HG03139 (cell line): ENCODE results near the gene PTPRJ.
"Not testable (repeated sequence)": the region's sequence is repeated elsewhere in the genome, so short reads cannot be mapped to it uniquely, and the experiment has no call there.

Experiments
- ATAC-seq: cut with Tn5 transposase; IDR thresholded peaks from one replicate; pipeline ENCODE4 v1.9.1; 2021; ENCODE audit not compliant: unreplicated experiment

Gene PTPRJ

GRCh38 chr11:48190906-48191654 lies 210.7 kb downstream of the PTPRJ start:
- not testable (repeated sequence) for ATAC-seq

GRCh38 chr11:48193876-48194275 lies 213.5 kb downstream of the PTPRJ start:
- ATAC-seq = no peak

GRCh38 chr11:48207881-48208280 lies 227.5 kb downstream of the PTPRJ start:
- ATAC-seq = no peak

- no peak for ATAC-seq
These were observed 229.7 kb downstream of the PTPRJ start for GRCh38 chr11:48210052-48210451.

- no peak for ATAC-seq
These were observed 236.2 kb downstream of the PTPRJ start, which contains the start of gene OR4B1 for GRCh38 chr11:48216510-48216909. OR4B1 (plus strand) TSS chr11:48216810; CDS start chr11:48216810, 0 bp downstream.
